GM18858 (cell line): ENCODE measurements around the gene NOMO2.
"Not testable (repeated sequence)": the region's sequence is repeated elsewhere in the genome, so short reads cannot be mapped to it uniquely, and the experiment has no call there.

Source experiments
- ATAC-seq: cut with Tn5 transposase; IDR thresholded peaks from one replicate; pipeline ENCODE4 v1.9.1; 2021; ENCODE audit not compliant: unreplicated experiment

NOMO2 gene

DNA sequence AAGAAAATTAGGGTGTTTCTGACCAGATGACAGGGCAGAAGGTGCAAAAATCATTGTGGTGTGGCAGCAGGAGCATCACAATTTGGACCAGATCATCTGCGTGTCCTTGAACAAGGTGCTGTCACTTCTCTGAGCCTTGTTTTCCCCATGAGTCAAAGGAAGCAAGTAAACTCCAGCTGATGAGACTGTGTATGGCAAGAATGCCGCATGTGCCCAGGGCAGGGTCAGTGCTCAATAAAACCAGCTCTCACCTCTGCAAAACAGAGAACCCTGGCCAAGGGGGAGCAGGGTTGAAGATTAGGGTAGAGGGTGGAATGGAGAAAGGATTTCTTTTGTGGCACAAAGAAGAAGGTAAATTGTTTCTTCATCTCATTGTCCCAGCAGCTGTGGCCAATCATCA lies 17.4 kb upstream of the NOMO2 start:
- not testable (repeated sequence) for ATAC-seq

- ATAC-seq, result not testable (repeated sequence)
Observed at GRCh38 chr16:18577942-18578341, 16.0 kb upstream of the NOMO2 start.

- ATAC-seq, result not testable (repeated sequence)
Observed at GRCh38 chr16:18575945-18576344, 14.0 kb upstream of the NOMO2 start.

DNA sequence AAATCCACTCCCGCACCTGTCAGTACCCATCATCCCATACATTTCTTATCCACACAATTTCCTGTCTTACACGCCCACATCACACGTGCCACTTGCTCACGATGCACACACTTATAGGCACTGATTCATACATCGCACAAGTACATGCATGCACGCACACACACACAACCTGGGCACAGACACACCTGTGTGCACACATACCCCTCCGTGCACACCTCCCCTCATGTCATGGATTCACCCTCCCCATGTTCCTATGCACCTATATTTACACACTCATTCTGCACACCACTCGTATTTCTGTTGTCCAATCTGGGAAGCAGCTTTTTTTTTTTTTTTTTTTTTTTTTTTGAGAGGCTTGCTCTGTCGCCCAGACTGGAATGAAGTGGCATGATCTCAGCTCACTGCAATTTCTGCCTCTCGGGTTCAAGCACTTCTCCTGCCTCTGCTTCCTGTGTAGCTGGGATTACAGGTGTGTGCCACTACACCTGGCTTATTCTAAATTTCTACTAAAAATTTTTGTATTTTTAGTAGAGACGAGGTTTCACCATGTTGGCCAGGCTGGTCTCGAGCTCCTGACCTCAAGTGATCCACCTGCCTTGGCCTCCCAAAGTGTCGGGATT lies 13.5 kb upstream of the NOMO2 start:
- not testable (repeated sequence) for ATAC-seq

- ATAC-seq, result not testable (repeated sequence)
Observed at GRCh38 chr16:18573887-18574286, 12.0 kb upstream of the NOMO2 start.

- not testable (repeated sequence) for ATAC-seq
Observed at GRCh38 chr16:18572973-18573372, 11.1 kb upstream of the NOMO2 start.

DNA sequence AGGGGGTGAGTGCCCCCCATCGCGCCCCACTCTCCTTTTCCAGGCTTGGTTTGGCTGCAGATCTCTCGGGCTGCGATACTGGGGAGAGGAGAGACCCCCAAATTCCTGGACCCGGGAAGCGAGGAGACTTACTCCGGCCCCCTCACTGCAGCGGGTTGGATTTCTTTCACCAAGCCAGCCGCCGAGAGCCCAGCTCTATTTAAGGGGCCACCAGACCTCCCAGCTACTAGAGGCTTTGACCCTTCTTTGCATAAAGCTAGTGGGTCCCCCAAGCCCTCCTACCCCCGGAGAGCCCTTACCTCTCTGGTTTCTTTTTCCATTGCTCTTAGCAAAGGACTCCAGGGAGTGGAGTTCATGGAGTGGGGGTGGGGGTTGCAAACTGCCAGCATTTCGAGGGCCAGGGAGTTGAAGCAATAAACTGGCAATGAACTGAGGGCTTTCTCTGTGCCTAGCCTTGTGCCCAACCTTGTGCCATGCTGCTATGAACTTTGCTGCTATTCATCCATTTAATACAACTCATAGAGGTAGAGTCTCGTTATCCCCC lies 9.5 kb upstream of the NOMO2 start:
- not testable (repeated sequence) for ATAC-seq

- not testable (repeated sequence) for ATAC-seq
Observed at GRCh38 chr16:18570529-18571306, 8.8 kb upstream of the NOMO2 start.

DNA sequence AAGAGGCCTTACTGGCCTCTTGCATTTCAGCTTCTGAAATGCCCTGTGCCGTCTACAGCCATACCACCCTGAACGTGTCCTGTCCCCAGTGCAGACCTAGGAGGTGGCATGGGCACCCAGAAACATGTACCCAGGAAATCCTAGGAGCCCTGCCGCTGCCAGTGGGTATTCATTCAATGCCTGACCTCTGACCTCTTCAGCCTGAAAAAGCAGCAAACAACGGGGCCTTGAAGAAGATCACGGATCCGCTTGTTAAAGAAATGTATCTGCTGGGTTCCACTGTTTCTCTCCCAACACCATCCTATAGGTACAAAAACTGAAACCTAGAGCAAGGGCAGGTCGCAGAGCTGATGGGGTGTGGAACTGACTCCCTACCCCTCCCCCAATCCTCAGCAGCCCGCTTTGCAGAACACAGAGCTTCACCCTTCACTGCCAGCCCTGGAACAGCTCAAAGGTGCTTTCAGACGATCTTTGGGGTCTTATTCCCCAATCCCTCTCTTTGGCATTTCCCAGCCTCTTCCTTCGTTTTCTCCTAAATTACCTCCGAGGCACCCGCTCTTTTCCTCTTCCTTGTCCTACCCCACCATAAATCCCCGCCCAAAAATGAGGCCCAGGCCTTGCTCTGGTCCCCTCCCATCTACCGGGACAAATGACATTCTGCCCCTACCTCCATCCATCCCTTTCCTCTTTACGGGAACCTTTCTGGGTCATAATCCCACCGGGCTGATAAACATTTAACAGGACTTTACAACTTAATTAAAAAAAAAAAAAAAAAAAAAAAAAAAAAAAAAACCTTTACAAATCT lies 1.3 kb downstream of the NOMO2 start:
- ATAC-seq, result not testable (repeated sequence)

DNA sequence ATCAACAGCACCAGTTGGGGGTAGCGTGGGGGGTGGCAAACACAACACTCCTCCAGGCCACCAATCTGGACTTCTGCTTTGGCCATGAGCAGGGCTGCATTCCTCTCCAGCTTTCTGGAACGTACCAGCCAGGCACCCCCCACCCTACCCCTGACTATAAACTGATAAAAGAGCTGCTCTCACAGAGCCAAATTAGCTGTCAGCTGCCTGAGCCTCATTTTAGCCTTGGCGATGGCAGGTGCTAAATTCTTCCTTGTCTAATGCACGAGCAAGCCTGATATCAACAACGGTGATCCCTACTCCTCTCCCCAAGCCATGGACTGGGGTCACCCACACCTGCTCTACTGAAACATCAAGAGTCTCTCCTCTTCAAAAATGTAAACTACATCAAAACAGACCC lies 8.2 kb downstream of the NOMO2 start:
- ATAC-seq, result not testable (repeated sequence)

GRCh38 chr16:18547382-18547781 lies 14.5 kb downstream of the NOMO2 start:
- ATAC-seq, result not testable (repeated sequence)

- not testable (repeated sequence) for ATAC-seq
Observed at GRCh38 chr16:18546853-18547252, 15.0 kb downstream of the NOMO2 start.

DNA sequence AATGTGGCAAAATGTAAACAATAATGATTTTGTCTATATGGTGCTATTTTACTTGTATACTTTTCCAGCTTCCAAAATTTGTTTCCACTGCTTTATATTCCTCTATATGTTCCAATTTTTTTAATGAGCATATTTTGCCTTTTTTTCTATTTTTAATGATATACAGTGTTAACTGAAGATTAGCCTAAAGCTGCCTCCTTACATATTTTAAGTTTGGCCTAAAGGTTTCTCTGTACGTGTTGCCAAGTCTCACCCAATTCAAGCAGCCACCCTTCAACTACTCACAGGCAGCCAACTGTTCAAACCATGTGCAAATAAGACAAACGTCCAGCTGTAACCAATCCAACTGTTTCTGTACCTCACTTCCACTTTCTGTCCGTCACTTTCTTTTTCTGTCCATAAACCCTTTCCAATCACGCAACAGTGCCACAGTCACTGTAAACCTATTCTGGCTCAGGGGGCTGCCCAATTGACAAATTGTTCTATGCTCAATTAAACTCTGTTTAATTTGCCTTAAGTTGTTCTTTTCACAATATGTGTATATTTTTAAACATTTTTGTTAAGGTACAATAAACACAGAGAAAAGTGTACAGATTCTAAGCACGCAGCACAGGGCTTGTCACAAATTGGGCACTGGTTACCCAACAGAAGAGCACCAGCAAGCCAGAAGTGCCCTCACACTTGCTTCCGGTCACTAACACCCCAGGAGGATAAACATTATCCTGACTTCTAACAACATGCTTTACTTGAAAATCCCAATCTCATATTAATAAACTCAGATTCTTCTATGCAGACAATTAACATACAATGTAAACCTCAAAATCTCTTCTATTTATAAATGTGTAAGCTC lies 17.4 kb downstream of the NOMO2 start:
- ATAC-seq, result not testable (repeated sequence)

DNA sequence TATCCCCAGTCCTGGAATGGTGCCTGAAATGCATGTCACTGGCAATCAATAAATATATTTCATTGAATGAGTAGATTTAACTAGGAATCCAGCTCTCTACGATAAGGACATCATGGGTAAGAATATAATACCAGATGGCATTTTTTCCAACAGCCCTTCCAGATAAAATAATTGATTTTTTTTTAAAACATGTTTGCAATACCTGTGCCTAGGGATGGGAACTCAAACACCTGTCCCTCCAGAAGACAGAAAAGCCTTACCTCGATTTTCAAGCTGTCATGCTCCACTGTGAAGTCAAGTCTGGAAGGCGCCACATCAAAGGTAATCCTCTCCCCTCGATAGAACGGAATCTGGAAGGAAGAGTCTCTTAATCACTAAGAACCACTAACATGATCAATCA lies 20.0 kb downstream of the NOMO2 start:
- ATAC-seq, result not testable (repeated sequence)

- ATAC-seq, result not testable (repeated sequence)
Observed at GRCh38 chr16:18537004-18537403, 24.9 kb downstream of the NOMO2 start.

GRCh38 chr16:18535519-18536168 lies 26.3 kb downstream of the NOMO2 start:
- ATAC-seq, result not testable (repeated sequence)

- ATAC-seq, result not testable (repeated sequence)
Observed at GRCh38 chr16:18534308-18534707, 27.6 kb downstream of the NOMO2 start.

DNA sequence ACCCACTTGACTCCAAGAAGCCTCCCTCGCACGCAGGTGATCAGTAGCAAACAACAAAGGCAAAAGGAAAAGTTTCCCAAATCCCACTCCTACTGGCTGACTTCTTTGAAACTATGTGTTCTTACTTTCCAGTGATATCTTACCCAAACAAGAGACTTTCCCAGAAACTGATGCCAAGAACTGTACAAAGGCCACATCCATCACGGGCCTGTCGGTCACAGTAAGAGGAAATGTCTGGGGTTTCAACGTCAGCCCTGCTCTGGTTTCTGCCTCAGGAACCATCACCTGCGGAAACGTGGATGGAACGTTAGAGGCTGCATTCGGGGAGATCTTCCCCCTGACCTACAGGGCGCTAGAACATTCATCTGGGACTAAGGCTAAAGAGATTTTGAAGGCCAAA lies 30.6 kb downstream of the NOMO2 start:
- not testable (repeated sequence) for ATAC-seq

GRCh38 chr16:18530329-18530728 lies 31.6 kb downstream of the NOMO2 start:
- not testable (repeated sequence) for ATAC-seq

GRCh38 chr16:18526547-18526946 lies 35.4 kb downstream of the NOMO2 start:
- ATAC-seq, result not testable (repeated sequence)
